Neural cell (in vitro differentiated cells): ENCODE data around the gene RAPGEF2. TPM values are rescaled to one million over a fixed set of nuclear protein-coding genes. Genes with fewer than 3 reads are reported as not detected.

ENCODE experiments used
- H2AFZ ChIP-seq: fragments of 200-600, 300-800 bp; sonication (generic), shearing (Covaris generic); 2 replicates; pipeline ENCODE4 v1.6.0; 2014; ENCODE audit warnings: low read depth, mild to moderate bottlenecking, antibody characterized with exemption, low read length, moderate library complexity
- H3F3A ChIP-seq: fragments of 200-600 bp; shearing (Covaris generic); 2 replicates; pipeline ENCODE4 v1.6.1; 2016; ENCODE audit warnings: mild to moderate bottlenecking, moderate library complexity, mixed read lengths, antibody characterized with exemption, low read length; ENCODE audit not compliant: insufficient read depth, poor library complexity, severe bottlenecking
- H3K27ac ChIP-seq: fragments of 200-600, 300-800 bp; sonication (generic), shearing (Covaris generic); 2 replicates; pipeline ENCODE4 v1.5.1; 2014; ENCODE audit warnings: mild to moderate bottlenecking, low read length, moderate library complexity
- H3K27me3 ChIP-seq: fragments of 300-800, 200-600 bp; sonication (generic), shearing (Covaris generic); 2 replicates; pipeline ENCODE4 v1.6.0; 2014; ENCODE audit warnings: mild to moderate bottlenecking, low read depth, low read length, moderate library complexity; ENCODE audit not compliant: insufficient read depth
- H3K36me3 ChIP-seq: fragments of 300-800, 200-600 bp; sonication (generic), shearing (Covaris generic); 2 replicates; pipeline ENCODE4 v1.5.1; 2014; ENCODE audit warnings: mild to moderate bottlenecking, antibody characterized with exemption, low read length, moderate library complexity; ENCODE audit not compliant: insufficient read depth
- H3K4me2 ChIP-seq: fragments of 300-800, 200-600 bp; sonication (generic), shearing (Covaris generic); 2 replicates; pipeline ENCODE4 v1.6.0; 2014; ENCODE audit warnings: mild to moderate bottlenecking, low read length
- H3K4me3 ChIP-seq: fragments of 300-800, 200-600 bp; sonication (generic), shearing (Covaris generic); 2 replicates; pipeline ENCODE4 v1.5.1; 2014; ENCODE audit warnings: mild to moderate bottlenecking, low read length, moderate library complexity
- H3K79me2 ChIP-seq: fragments of 200-600 bp; shearing (Covaris generic); replicated peaks from 2 replicates; pipeline ENCODE4 v1.6.0; 2014; ENCODE audit warnings: mild to moderate bottlenecking, low read length, moderate library complexity; ENCODE audit not compliant: insufficient read depth
- H3K9ac ChIP-seq: fragments of 300-800, 200-600 bp; sonication (generic), shearing (Covaris generic); 2 replicates; pipeline ENCODE4 v1.6.1; 2016; ENCODE audit warnings: mild to moderate bottlenecking, low read length, mixed read lengths
- H3K9me2 ChIP-seq: fragments of 200-600 bp; shearing (Covaris generic); 2 replicates; pipeline ENCODE4 v1.6.1; 2016; ENCODE audit warnings: mild to moderate bottlenecking, low read length, mixed read lengths; ENCODE audit not compliant: insufficient read depth
- H3K9me3 ChIP-seq: fragments of 200-600, 300-800 bp; sonication (generic), shearing (Covaris generic); 2 replicates; pipeline ENCODE4 v1.6.1; 2016; ENCODE audit warnings: mild to moderate bottlenecking, mixed run types, low read length, moderate library complexity, mixed read lengths
- H4K20me1 ChIP-seq: fragments of 200-600 bp; shearing (Covaris generic); 2 replicates; pipeline ENCODE4 v1.6.1; 2016; ENCODE audit warnings: mild to moderate bottlenecking, mixed run types; ENCODE audit not compliant: insufficient read depth
- EP300 ChIP-seq: fragments of 450-650 bp; conservative IDR thresholded peaks from 2 replicates; pipeline ENCODE4 v1.6.1; 2014; ENCODE audit warnings: antibody characterized with exemption, mild to moderate bottlenecking, moderate library complexity; ENCODE audit not compliant: poor library complexity, severe bottlenecking
- EZH2 ChIP-seq: fragments of 200-600, 300-800 bp; shearing (Covaris generic), sonication (generic); IDR thresholded peaks from 2 replicates; pipeline ENCODE4 v1.6.1; 2014; ENCODE audit warnings: antibody characterized with exemption, low read length, borderline replicate concordance, mild to moderate bottlenecking; ENCODE audit not compliant: insufficient read depth, poor library complexity, severe bottlenecking
- MXI1 ChIP-seq: fragments of 450-650 bp; conservative IDR thresholded peaks from 2 replicates; pipeline ENCODE4 v1.6.1; 2014; ENCODE audit warnings: antibody characterized with exemption, mild to moderate bottlenecking; ENCODE audit not compliant: poor library complexity, severe bottlenecking
- POLR2AphosphoS5 ChIP-seq: IDR thresholded peaks from 2 replicates; pipeline ENCODE4 v1.6.1; 2012
- RAD21 ChIP-seq: fragments of 450-650 bp; conservative IDR thresholded peaks from 2 replicates; pipeline ENCODE4 v1.6.1; 2014; ENCODE audit warnings: antibody characterized with exemption, mild to moderate bottlenecking, moderate library complexity
- SMC3 ChIP-seq: fragments of 450-650 bp; conservative IDR thresholded peaks from 2 replicates; pipeline ENCODE4 v1.6.1; 2014; ENCODE audit warnings: antibody characterized with exemption, mild to moderate bottlenecking, moderate library complexity; ENCODE audit not compliant: poor library complexity
- TAF1 ChIP-seq: IDR thresholded peaks from 2 replicates; pipeline ENCODE4 v1.6.1; 2012; ENCODE audit warnings: low read depth
- polyA plus RNA-seq: library from polyadenylated mRNA; depleted of rRNA; stranded (reverse); fragments of >200 nt; gene quantifications from 2 replicates; pipeline ENCODE4 v1.2.3, GENCODE V29; 2014
- TF ChIP-seq, protein P1 (sequence below): IDR thresholded peaks from 2 replicates; pipeline ENCODE4 v1.6.1; 2012; ENCODE audit warnings: borderline replicate concordance
- TF ChIP-seq, protein P2 (sequence below): fragments of 450-650 bp; IDR thresholded peaks from 2 replicates; pipeline ENCODE4 v1.5.1; 2014; ENCODE audit warnings: antibody characterized with exemption, mild to moderate bottlenecking, moderate library complexity; ENCODE audit not compliant: poor library complexity, severe bottlenecking

RAPGEF2 gene
- polyA plus RNA-seq, 1 donor from 2014 or later = 134 TPM

GRCh38 chr4:159237975-159238374 is 135.1 kb downstream of the RAPGEF2 start:
- TF ChIP-seq, protein P1, sequence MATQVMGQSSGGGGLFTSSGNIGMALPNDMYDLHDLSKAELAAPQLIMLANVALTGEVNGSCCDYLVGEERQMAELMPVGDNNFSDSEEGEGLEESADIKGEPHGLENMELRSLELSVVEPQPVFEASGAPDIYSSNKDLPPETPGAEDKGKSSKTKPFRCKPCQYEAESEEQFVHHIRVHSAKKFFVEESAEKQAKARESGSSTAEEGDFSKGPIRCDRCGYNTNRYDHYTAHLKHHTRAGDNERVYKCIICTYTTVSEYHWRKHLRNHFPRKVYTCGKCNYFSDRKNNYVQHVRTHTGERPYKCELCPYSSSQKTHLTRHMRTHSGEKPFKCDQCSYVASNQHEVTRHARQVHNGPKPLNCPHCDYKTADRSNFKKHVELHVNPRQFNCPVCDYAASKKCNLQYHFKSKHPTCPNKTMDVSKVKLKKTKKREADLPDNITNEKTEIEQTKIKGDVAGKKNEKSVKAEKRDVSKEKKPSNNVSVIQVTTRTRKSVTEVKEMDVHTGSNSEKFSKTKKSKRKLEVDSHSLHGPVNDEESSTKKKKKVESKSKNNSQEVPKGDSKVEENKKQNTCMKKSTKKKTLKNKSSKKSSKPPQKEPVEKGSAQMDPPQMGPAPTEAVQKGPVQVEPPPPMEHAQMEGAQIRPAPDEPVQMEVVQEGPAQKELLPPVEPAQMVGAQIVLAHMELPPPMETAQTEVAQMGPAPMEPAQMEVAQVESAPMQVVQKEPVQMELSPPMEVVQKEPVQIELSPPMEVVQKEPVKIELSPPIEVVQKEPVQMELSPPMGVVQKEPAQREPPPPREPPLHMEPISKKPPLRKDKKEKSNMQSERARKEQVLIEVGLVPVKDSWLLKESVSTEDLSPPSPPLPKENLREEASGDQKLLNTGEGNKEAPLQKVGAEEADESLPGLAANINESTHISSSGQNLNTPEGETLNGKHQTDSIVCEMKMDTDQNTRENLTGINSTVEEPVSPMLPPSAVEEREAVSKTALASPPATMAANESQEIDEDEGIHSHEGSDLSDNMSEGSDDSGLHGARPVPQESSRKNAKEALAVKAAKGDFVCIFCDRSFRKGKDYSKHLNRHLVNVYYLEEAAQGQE = no peak
- TF ChIP-seq EP300 = no peak
- TF ChIP-seq MXI1 = no peak
- no peak for TF ChIP-seq RAD21
- no peak for TF ChIP-seq POLR2AphosphoS5
- TF ChIP-seq, protein P2, sequence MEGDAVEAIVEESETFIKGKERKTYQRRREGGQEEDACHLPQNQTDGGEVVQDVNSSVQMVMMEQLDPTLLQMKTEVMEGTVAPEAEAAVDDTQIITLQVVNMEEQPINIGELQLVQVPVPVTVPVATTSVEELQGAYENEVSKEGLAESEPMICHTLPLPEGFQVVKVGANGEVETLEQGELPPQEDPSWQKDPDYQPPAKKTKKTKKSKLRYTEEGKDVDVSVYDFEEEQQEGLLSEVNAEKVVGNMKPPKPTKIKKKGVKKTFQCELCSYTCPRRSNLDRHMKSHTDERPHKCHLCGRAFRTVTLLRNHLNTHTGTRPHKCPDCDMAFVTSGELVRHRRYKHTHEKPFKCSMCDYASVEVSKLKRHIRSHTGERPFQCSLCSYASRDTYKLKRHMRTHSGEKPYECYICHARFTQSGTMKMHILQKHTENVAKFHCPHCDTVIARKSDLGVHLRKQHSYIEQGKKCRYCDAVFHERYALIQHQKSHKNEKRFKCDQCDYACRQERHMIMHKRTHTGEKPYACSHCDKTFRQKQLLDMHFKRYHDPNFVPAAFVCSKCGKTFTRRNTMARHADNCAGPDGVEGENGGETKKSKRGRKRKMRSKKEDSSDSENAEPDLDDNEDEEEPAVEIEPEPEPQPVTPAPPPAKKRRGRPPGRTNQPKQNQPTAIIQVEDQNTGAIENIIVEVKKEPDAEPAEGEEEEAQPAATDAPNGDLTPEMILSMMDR = no peak
- no peak for TF ChIP-seq SMC3
- TF ChIP-seq TAF1 = no peak
- TF ChIP-seq EZH2 = no peak
- H3K36me3 ChIP-seq = no peaks in the 10 kb centered on the region
- no peak overlapping the region for H3K4me2 ChIP-seq
- H4K20me1 ChIP-seq = peaks cover 5% of the 10 kb centered on the region
- H3F3A ChIP-seq = peaks cover under 1% of the 10 kb centered on the region
- no peak overlapping the region for H3K9ac ChIP-seq
- H3K27ac ChIP-seq = no peak overlapping the region
- H3K9me3 ChIP-seq = no peaks in the 10 kb centered on the region
- H3K9me2 ChIP-seq = no peaks in the 10 kb centered on the region
- no peaks in the 10 kb centered on the region for H3K27me3 ChIP-seq
- H3K4me3 ChIP-seq = no peak overlapping the region
- peaks cover 78% of the 10 kb centered on the region for H3K79me2 ChIP-seq
- no peak overlapping the region for H2AFZ ChIP-seq

DNA sequence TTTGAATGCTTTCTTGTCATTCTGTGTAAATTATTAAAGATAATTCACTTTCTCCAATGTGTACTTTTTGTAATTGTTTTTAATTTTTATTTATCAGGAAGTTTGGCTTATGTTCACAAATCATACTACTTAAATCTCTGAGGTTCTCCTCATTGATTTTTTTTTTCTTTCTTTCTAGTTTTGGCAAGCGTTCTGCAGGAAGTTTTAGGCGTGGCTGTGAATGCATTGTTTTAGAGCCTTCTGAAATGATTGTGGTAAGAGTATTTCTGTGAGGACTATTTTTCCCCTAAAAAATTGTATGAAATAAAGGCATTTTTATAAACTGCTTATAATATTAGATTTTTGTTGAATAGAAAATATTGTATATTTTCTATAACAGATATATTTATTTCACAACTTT is 135.8 kb downstream of the RAPGEF2 start:
- Histone ChIP-seq H3K9ac (no peak overlapping the region), H3K9me2 (no peaks in the 10 kb centered on the region), H3K27ac (no peak overlapping the region), H2AFZ (no peak overlapping the region), H3K79me2 (peaks cover 76% of the 10 kb centered on the region), H3F3A (no peaks in the 10 kb centered on the region), H3K27me3 (no peaks in the 10 kb centered on the region), H3K4me3 (no peak overlapping the region), H3K36me3 (no peaks in the 10 kb centered on the region), H4K20me1 (peaks cover 4% of the 10 kb centered on the region), H3K4me2 (no peak overlapping the region), H3K9me3 (no peaks in the 10 kb centered on the region)
- TF ChIP-seq, protein P1 = no peak
- no peak for TF ChIP-seq EZH2
- no peak for TF ChIP-seq MXI1
- no peak for TF ChIP-seq RAD21
- no peak for TF ChIP-seq TAF1
- TF ChIP-seq, protein P2 = no peak
- TF ChIP-seq SMC3 = no peak
- no peak for TF ChIP-seq POLR2AphosphoS5
